Measurements from ENCODE around the gene MCU. TPM values are rescaled to one million over a fixed set of nuclear protein-coding genes. Genes with fewer than 3 reads are reported as not detected.

MCU gene
- total RNA-seq, 1 experiment from 2014 or later = 26.8 TPM

GRCh38 chr10:72887043-72887442, 195.1 kb downstream of the MCU start:
- no peak for ATAC-seq
- Histone ChIP-seq H2AFZ (ENCODE audit: low read depth, low read length, poor library complexity, severe bottlenecking) (no peak overlapping the region), H3K4me1 (ENCODE audit: control insufficient read depth in 1 of 2, insufficient read depth in 2 of 2, low read length in 2 of 2) (no peaks in the 10 kb centered on the region), H3K9me3 (ENCODE audit: control insufficient read depth in 1 of 2, insufficient read depth in 1 of 2, low read depth in 1 of 2, low read length in 2 of 2) (no peaks in the 10 kb centered on the region), H3K27me3 (ENCODE audit: insufficient read depth, low read length) (no peaks in the 10 kb centered on the region), H3K9me2 (ENCODE audit: insufficient read depth) (no peaks in the 10 kb centered on the region), H3K79me2 (ENCODE audit: insufficient read depth, low read length) (no peaks in the 10 kb centered on the region), H3K9ac (ENCODE audit: low read length) (no peak overlapping the region), H3K4me3 (replicated peaks in 1 of 2; ENCODE audit: low read depth in 1 of 2, low read length in 2 of 2) (no peak overlapping the region), H3K27ac (ENCODE audit: low read depth, low read length) (no peak overlapping the region), H3K36me3 (ENCODE audit: control insufficient read depth in 1 of 2, insufficient read depth in 2 of 2, low read length in 2 of 2) (peaks cover 2 to 3% of the 10 kb centered on the region in 2 experiments; a peak in 1 of 4 replicates), H4K20me1 (ENCODE audit: insufficient read depth) (no peaks in the 10 kb centered on the region), H3K4me2 (ENCODE audit: low read length) (no peak overlapping the region)
- intact Hi-C loops (cut with micrococcal nuclease) = no loop called here
- no peak for DNase-seq (ENCODE audit: low read depth, low spot score)
- TF ChIP-seq SIN3A (IDR thresholded peaks at IDR 0.05; ENCODE audit: low read depth) (no peak), POLR2A (IDR thresholded peaks at IDR 0.05; ENCODE audit: borderline replicate concordance, extremely low read depth, insufficient read depth, insufficient read length) (no peak), CEBPB (IDR thresholded peaks at IDR 0.05; ENCODE audit: low read depth) (no peak), REST (IDR thresholded peaks at IDR 0.05; ENCODE audit: low read depth) (no peak), POLR2AphosphoS5 (IDR thresholded peaks at IDR 0.05; ENCODE audit: low read depth, low read length) (no peak), CBX3 (IDR thresholded peaks at IDR 0.05; ENCODE audit: low read depth) (no peak), SP1 (IDR thresholded peaks at IDR 0.05; ENCODE audit: low read depth) (no peak), EZH2 (IDR thresholded peaks at IDR 0.05) (no peak), ZFX (IDR thresholded peaks at IDR 0.05) (no peak), JUND (IDR thresholded peaks at IDR 0.05) (no peak), SRF (IDR thresholded peaks at IDR 0.05; ENCODE audit: low read depth) (no peak), YY1 (IDR thresholded peaks at IDR 0.05; ENCODE audit: extremely low read depth, insufficient replicate concordance, low read depth, low read length) (no peak), RAD21 (IDR thresholded peaks at IDR 0.05; ENCODE audit: low read depth) (no peak), EZH2phosphoT487 (IDR thresholded peaks at IDR 0.05; ENCODE audit: borderline replicate concordance) (no peak), ATF3 (IDR thresholded peaks at IDR 0.05) (no peak), CTCF (IDR thresholded peaks at IDR 0.05 in 2 of 3, conservative IDR thresholded peaks at IDR 0.05 in 1 of 3; ENCODE audit: borderline replicate concordance in 1 of 3, insufficient read depth in 1 of 3, low read depth in 2 of 3, low read length in 2 of 3) (no peak), MAX (IDR thresholded peaks at IDR 0.05) (no peak), EGR1 (IDR thresholded peaks at IDR 0.05; ENCODE audit: low read depth) (no peak), ELF1 (IDR thresholded peaks at IDR 0.05; ENCODE audit: borderline replicate concordance, low read depth) (no peak)
- BruUV-seq (replicated peaks) = TSS peak; percentile 30
- RAD21 ChIA-PET (ENCODE audit: low non-redundant PET in 1 of 2, low total read pairs in 2 of 2, uncharacterized antibody in 2 of 2, unreplicated experiment in 2 of 2) = no interaction called here
- CTCF ChIA-PET = no interaction called here
- POLR2A ChIA-PET = no interaction called here

Data from HCT116 (cell line).